Body of pancreas (tissue), 4 donors: ENCODE data around the gene CWF19L1. TPM values are rescaled to one million over a fixed set of nuclear protein-coding genes. Genes with fewer than 3 reads are reported as not detected.

ENCODE experiments used
- ATAC-seq: fragments of 150-250 bp; one replicate; pipeline ENCODE4 v1.9.1; 2016
- DNase-seq, 4 donors: peaks; one replicate each; pipeline ENCODE4 v3.0.0-alpha.2; 2019
- H3K27ac ChIP-seq, 4 donors: fragments of 200-600 bp; sonication (generic); 1 replicate in 3 of 4; 2 replicates in 1 of 4; pipeline versions ENCODE4 v1.5.1 to v1.6.1; 2016 to 2019; ENCODE audit warnings: mild to moderate bottlenecking in 1 of 4, mixed read lengths in 1 of 4, moderate library complexity in 1 of 4
- H3K27me3 ChIP-seq, 2 donors: fragments of 200-600 bp; sonication (generic); one replicate each; pipeline ENCODE4 v1.6.0; 2016; ENCODE audit warnings: mild to moderate bottlenecking in 1 of 2
- H3K36me3 ChIP-seq, 2 donors: fragments of 200-600 bp; sonication (generic); replicated peaks in 1 of 2; 2 replicates each; pipeline ENCODE4 v1.5.1; 2016; ENCODE audit warnings: low read depth in 2 of 2; ENCODE audit not compliant: insufficient read depth in 1 of 2
- H3K4me1 ChIP-seq: fragments of 200-600 bp; sonication (generic); one replicate; pipeline ENCODE4 v1.6.0; 2016
- H3K4me3 ChIP-seq, 2 donors: fragments of 200-600 bp; sonication (generic); 1 replicate in 1 of 2; 2 replicates in 1 of 2; pipeline ENCODE4 v1.5.1; 2016 to 2019
- H3K9me3 ChIP-seq, 3 donors: fragments of 200-600 bp; sonication (generic); 1 replicate in 2 of 3; 2 replicates in 1 of 3; pipeline ENCODE4 v1.5.1; 2016
- POLR2A ChIP-seq, 3 donors: fragments of 450-650 bp; IDR thresholded peaks; one replicate each; pipeline ENCODE4 v1.6.1; 2016; ENCODE audit warnings: antibody characterized with exemption in 3 of 3, mild to moderate bottlenecking in 2 of 3
- WGBS, 2 donors: methylation state at CpG; one replicate each; pipeline ENCODE4 v1.1.5; 2017; 5-methylcytosine and 5-hydroxymethylcytosine counted together
- intact Hi-C: fragments of 100-400 bp; cut with DNase I; formaldehyde crosslinking; loops from one replicate; pipeline ENCODE4 v1.15.1; 2023
- total RNA-seq, 2 donors: library from RNA; depleted of rRNA; stranded (reverse); fragments of >200 nt; gene quantifications; one replicate each; pipeline ENCODE4 v1.1.0, GENCODE V29; 2016
- TF ChIP-seq, protein P1 (sequence below), 7 experiments: fragments of 450-650 bp in 4 of 7; fragments of 200-600 bp in 3 of 7; sonication (generic) in 3 of 7; IDR thresholded peaks; one replicate each; pipeline ENCODE4 v1.5.1; 2016 to 2019; ENCODE audit warnings: antibody characterized with exemption in 7 of 7

CWF19L1 gene
- total RNA-seq, 2 donors from 2014 or later, result 5.6 to 10.1 TPM

DNA sequence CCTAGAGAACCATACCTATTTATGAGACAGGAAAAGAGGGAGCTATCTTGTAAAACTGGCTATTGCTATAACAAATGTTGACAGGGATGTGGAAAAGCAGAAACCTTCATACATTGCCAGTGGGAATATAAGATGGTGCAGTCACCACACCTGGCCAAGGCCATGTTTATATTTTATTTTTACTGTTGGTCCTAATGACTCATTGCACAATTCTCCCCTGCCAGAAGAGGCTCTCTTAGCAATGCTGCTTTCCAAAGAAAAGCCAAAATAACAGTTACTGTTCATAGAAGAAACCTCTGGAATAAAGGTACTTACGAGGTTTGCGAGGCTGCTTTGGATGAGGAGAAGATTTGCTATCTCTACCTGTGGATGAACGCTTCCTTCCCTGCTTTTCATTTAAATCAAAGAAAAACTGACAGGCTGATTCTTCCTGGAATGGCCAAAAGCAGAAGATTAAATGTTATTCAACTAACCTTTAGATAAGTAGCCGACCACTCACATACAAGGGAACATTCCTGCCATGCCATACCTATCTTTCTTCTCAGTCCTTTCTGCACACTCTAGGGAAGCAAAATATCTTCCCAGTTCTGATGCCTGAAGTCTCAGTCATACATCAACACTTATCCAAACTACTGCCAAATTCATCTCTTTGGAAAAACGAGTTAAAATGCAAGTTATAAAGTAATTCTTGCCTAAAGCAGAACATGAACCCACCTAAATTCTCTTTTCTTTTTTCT lies 21.8 kb downstream of the CWF19L1 start:
- ATAC-seq, result no peak
- Histone ChIP-seq H3K9me3 (no peaks in the 10 kb centered on the region), H3K4me3 (no peak overlapping the region), H3K4me1 (no peaks in the 10 kb centered on the region), H3K27ac (no peak overlapping the region), H3K27me3 (no peaks in the 10 kb centered on the region), H3K36me3 (peaks cover 0 to 29% of the 10 kb centered on the region in 2 donors)
- WGBS, 2 donors, result 82 to 85% methylated on average over 5 of the region's 5 CpGs
- intact Hi-C loops, result no loop called here
- TF ChIP-seq, protein P1, sequence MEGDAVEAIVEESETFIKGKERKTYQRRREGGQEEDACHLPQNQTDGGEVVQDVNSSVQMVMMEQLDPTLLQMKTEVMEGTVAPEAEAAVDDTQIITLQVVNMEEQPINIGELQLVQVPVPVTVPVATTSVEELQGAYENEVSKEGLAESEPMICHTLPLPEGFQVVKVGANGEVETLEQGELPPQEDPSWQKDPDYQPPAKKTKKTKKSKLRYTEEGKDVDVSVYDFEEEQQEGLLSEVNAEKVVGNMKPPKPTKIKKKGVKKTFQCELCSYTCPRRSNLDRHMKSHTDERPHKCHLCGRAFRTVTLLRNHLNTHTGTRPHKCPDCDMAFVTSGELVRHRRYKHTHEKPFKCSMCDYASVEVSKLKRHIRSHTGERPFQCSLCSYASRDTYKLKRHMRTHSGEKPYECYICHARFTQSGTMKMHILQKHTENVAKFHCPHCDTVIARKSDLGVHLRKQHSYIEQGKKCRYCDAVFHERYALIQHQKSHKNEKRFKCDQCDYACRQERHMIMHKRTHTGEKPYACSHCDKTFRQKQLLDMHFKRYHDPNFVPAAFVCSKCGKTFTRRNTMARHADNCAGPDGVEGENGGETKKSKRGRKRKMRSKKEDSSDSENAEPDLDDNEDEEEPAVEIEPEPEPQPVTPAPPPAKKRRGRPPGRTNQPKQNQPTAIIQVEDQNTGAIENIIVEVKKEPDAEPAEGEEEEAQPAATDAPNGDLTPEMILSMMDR (IDR thresholded peaks at IDR 0.05), result no peak
- TF ChIP-seq POLR2A (IDR thresholded peaks at IDR 0.05), result no peak
- DNase-seq, result no peak

DNA sequence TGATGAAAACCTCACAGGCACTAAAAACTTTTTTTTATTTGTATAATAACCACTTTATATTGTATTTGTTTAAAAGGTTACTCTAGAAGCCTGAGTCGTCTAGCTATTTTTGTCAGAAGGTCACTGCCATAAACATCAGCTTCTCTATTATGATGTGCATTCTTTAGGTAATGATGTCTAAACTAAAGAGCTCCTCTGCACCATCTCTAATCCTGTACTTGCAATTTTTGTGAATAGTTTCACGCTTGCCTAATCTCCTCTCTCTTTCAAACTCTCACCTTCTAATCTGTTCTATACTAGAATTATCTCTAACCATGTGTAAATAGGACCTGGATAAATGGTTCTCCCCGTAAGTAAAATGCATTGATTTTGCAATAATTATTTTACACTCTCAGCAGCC lies 27.6 kb downstream of the CWF19L1 start:
- ATAC-seq (no peak), DNase-seq (no peak)
- H3K4me3 ChIP-seq, result no peak overlapping the region
- H3K27ac ChIP-seq, result no peak overlapping the region
- intact Hi-C loops, result no loop called here
- no peaks in the 10 kb centered on the region for H3K4me1 ChIP-seq
- 55 to 74% methylated on average over 3 of the region's 3 CpGs for WGBS, 2 donors
- H3K9me3 ChIP-seq, result no peaks in the 10 kb centered on the region
- TF ChIP-seq, protein P1 (IDR thresholded peaks at IDR 0.05), result no peak
- TF ChIP-seq POLR2A (IDR thresholded peaks at IDR 0.05), result no peak
- no peaks in the 10 kb centered on the region for H3K27me3 ChIP-seq
- peaks cover 0 to 30% of the 10 kb centered on the region in 2 donors for H3K36me3 ChIP-seq

DNA sequence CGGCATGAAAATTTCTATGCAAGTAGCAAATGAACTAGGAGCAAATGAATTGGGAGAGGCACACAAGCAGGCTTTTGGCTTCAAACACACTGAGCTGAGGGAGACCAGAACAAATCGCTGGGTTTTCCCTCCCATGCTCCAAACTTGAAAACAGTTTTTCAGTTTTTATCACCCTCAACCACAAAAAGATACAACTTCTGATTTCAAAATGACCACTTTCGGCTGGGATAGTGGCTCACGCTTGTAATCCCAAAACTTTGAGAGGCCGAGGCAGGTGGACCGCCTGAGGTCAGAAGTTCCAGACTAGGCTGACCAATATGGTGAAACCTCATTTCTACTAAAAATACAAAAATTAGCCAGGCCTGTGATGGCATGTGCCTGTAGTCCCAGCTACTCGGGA lies 29.0 kb downstream of the CWF19L1 start:
- intact Hi-C loops, result no loop called here
- TF ChIP-seq POLR2A (IDR thresholded peaks at IDR 0.05), result no peak
- TF ChIP-seq, protein P1 (IDR thresholded peaks at IDR 0.05), result no peak
- H3K36me3 ChIP-seq, result peaks cover 0 to 28% of the 10 kb centered on the region in 2 donors

DNA sequence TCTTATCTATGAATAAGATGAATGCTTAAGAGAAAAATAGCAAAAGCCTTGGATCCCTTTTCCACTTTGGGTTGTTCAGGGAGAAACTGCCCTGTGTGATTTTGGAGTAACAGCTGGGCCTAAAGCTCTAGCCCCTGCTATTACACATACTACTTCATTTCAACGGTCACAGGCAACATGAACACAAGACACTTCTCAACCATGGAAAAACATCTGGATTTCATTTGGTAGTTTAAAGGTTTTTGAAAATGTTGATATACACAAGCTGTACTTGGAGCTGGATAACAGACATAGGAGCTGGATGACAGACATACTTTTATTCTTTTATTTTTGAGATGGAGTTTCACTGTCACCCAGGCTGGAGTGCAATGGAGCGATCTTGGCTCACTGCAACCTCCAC lies 35.3 kb downstream of the CWF19L1 start:
- ATAC-seq, result no peak
- H3K27me3 ChIP-seq, result no peaks in the 10 kb centered on the region
- peaks cover 0 to 16% of the 10 kb centered on the region in 2 donors for H3K36me3 ChIP-seq
- H3K4me3 ChIP-seq, result no peak overlapping the region
- 81 to 86% methylated on average over 2 of the region's 2 CpGs for WGBS, 2 donors
- no peak for DNase-seq
- peaks cover 16% of the 10 kb centered on the region for H3K4me1 ChIP-seq
- H3K9me3 ChIP-seq, result no peaks in the 10 kb centered on the region
- intact Hi-C loops, result no loop called here
- H3K27ac ChIP-seq, result no peak overlapping the region
- no peak for TF ChIP-seq POLR2A (IDR thresholded peaks at IDR 0.05)
- TF ChIP-seq, protein P1 (IDR thresholded peaks at IDR 0.05), result no peak

More for the DNA sequence above, 29.0 kb downstream of the CWF19L1 start:
- H3K9me3 ChIP-seq, result no peaks in the 10 kb centered on the region
- 86 to 92% methylated on average over 7 of the region's 7 CpGs for WGBS, 2 donors
- no peaks in the 10 kb centered on the region for H3K4me1 ChIP-seq
- ATAC-seq (no peak), DNase-seq (no peak)
- H3K27ac ChIP-seq, result no peak overlapping the region
- H3K4me3 ChIP-seq, result no peak overlapping the region
- H3K27me3 ChIP-seq, result no peaks in the 10 kb centered on the region
